ENCODE measurements around the gene SLC9B1.
A peak's percentile ranks its signal among the peaks of the same experiment; 100 is the strongest.
"Not testable (repeated sequence)": the region's sequence is repeated elsewhere in the genome, so short reads cannot be mapped to it uniquely, and the experiment has no call there.

SLC9B1 gene

GRCh38 chr4:103010804-103011203 lies 8.7 kb downstream of the SLC9B1 start:
- no peak for DNase-seq

GRCh38 chr4:103008875-103009729 lies 10.4 kb downstream of the SLC9B1 start:
- peak; percentile 66 to 85 for DNase-seq

GRCh38 chr4:103002551-103002950 lies 17.0 kb downstream of the SLC9B1 start:
- peak in 1 of 2 experiments; percentile 30 for DNase-seq

GRCh38 chr4:102994803-102995202 lies 24.7 kb downstream of the SLC9B1 start:
- DNase-seq: no peak

- DNase-seq: not testable (repeated sequence)
These were observed 25.5 kb downstream of the SLC9B1 start for GRCh38 chr4:102993985-102994384.

- DNase-seq: no peak
These were observed 31.0 kb downstream of the SLC9B1 start for GRCh38 chr4:102988429-102989020.

- no peak for DNase-seq
These were observed 38.5 kb downstream of the SLC9B1 start for GRCh38 chr4:102981005-102981404.

GRCh38 chr4:102961813-102962212 lies 57.7 kb downstream of the SLC9B1 start:
- DNase-seq: not testable (repeated sequence)

GRCh38 chr4:102959496-102959895 lies 60.0 kb downstream of the SLC9B1 start:
- DNase-seq: no peak

- DNase-seq: no peak
These were observed 74.4 kb downstream of the SLC9B1 start for GRCh38 chr4:102945066-102945465.

- not testable (repeated sequence) for DNase-seq
These were observed 81.4 kb downstream of the SLC9B1 start for GRCh38 chr4:102938063-102938462.

- DNase-seq: no peak
These were observed 83.8 kb downstream of the SLC9B1 start for GRCh38 chr4:102935716-102936115.

- DNase-seq: not testable (repeated sequence)
These were observed 99.8 kb downstream of the SLC9B1 start for GRCh38 chr4:102919697-102920096.

- no peak for DNase-seq
These were observed 100.6 kb downstream of the SLC9B1 start for GRCh38 chr4:102918859-102919258.

GRCh38 chr4:102901804-102902203 lies 117.7 kb downstream of the SLC9B1 start:
- DNase-seq: no peak

- DNase-seq: not testable (repeated sequence)
These were observed 121.9 kb downstream of the SLC9B1 start for GRCh38 chr4:102897610-102898009.

GRCh38 chr4:102896547-102896946 lies 123.0 kb downstream of the SLC9B1 start:
- DNase-seq: not testable (repeated sequence)

GRCh38 chr4:102889866-102890265 lies 129.6 kb downstream of the SLC9B1 start:
- DNase-seq: not testable (repeated sequence)

- not testable (repeated sequence) for DNase-seq
These were observed 130.9 kb downstream of the SLC9B1 start for GRCh38 chr4:102888570-102888969.

GRCh38 chr4:102883278-102883677 lies 136.2 kb downstream of the SLC9B1 start:
- no peak for DNase-seq

- DNase-seq: no peak
These were observed 138.2 kb downstream of the SLC9B1 start for GRCh38 chr4:102881343-102881742.

GRCh38 chr4:102878901-102879300 lies 140.6 kb downstream of the SLC9B1 start:
- no peak for DNase-seq

- DNase-seq: not testable (repeated sequence)
These were observed 141.2 kb downstream of the SLC9B1 start for GRCh38 chr4:102878349-102878748.

- not testable (repeated sequence) for DNase-seq
These were observed 141.9 kb downstream of the SLC9B1 start for GRCh38 chr4:102877477-102878106.

All from Kasumi-1 (cell line).